ENCODE results near the gene ASAP2. TPM values are rescaled to one million over a fixed set of nuclear protein-coding genes. Genes with fewer than 3 reads are reported as not detected.

The ASAP2 gene
- total RNA-seq, 1 experiment from 2014 or later = 12.6 TPM

DNA sequence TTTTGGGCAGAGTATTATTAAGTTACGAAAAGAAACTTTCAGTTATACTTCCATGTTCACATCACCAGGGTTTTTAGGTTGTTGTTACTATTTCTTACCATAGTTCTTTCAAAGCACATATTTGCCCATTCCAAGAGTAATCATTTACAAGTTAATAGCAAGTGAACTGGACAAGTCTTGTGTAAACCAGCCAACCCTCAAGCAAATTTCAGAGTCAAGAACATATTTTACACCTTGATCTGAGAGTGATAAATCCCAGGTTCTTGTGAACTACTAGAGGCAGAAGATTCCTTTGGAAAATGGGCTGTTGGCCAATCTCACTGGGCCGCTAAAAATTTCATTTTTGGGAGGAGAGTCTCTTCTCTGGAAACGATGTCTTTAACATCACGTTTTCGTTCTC, 2.7 kb upstream of the ASAP2 start:
- Histone ChIP-seq H3T11ph (ENCODE audit: low read length) (no peak overlapping the region), H3K23ac (ENCODE audit: insufficient read length, low read depth, low read length) (no peak overlapping the region), H3K18ac (ENCODE audit: insufficient read length, low read depth, low read length) (no peak overlapping the region), H2BK5ac (ENCODE audit: insufficient read length, low read length) (no peak overlapping the region), H3K9me3 (ENCODE audit: control insufficient read depth, low read depth, low read length) (no peaks in the 10 kb centered on the region), H3K27ac (ENCODE audit: insufficient read length, low read depth, low read length) (no peak overlapping the region), H3K23me2 (ENCODE audit: insufficient read length, low read depth, low read length, poor library complexity, severe bottlenecking) (peaks cover 9% of the 10 kb centered on the region), H3K79me1 (ENCODE audit: insufficient read depth, low read depth, low read length, poor library complexity, severe bottlenecking) (no peaks in the 10 kb centered on the region), H4K8ac (replicated peaks; ENCODE audit: insufficient read length, low read depth, low read length) (no peak overlapping the region), H4K91ac (ENCODE audit: insufficient read length, low read depth, low read length) (no peak overlapping the region), H3K79me2 (ENCODE audit: insufficient read depth, low read length) (no peaks in the 10 kb centered on the region), H3K9ac (ENCODE audit: extremely low read depth, insufficient read length, low read length) (no peak overlapping the region), H3K56ac (ENCODE audit: insufficient read length, low read depth, low read length) (no peak overlapping the region), H3K4ac (ENCODE audit: low read depth, low read length) (no peak overlapping the region), H2BK15ac (ENCODE audit: low read depth, low read length) (no peak overlapping the region), H3K14ac (ENCODE audit: insufficient read depth, low read length) (no peak overlapping the region), H4K20me1 (ENCODE audit: control insufficient read depth, insufficient read depth, insufficient read length) (no peaks in the 10 kb centered on the region), H2BK12ac (ENCODE audit: insufficient read length, low read depth, low read length) (no peak overlapping the region), H2BK20ac (ENCODE audit: low read depth, low read length, poor library complexity, severe bottlenecking) (no peak overlapping the region), H2AK5ac (ENCODE audit: insufficient read length, low read length) (no peak overlapping the region), H3K27me3 (ENCODE audit: insufficient read depth, low read length) (no peaks in the 10 kb centered on the region; the same call in 1 of the 2 replicates), H3K4me1 (ENCODE audit: insufficient read depth, low read length) (no peaks in the 10 kb centered on the region), H3K4me2 (ENCODE audit: insufficient read depth, insufficient read length, low read length) (no peak overlapping the region), H4K5ac (ENCODE audit: insufficient read length, low read depth, low read length) (no peak overlapping the region), H2BK120ac (ENCODE audit: low read depth, low read length, poor library complexity, severe bottlenecking) (no peak overlapping the region), H2AFZ (ENCODE audit: low read length) (no peak overlapping the region)
- no peak for DNase-seq
- H3K27me3 Mint-ChIP-seq (ENCODE audit: low read depth) = peaks cover 34% of the 10 kb centered on the region
- H3K27ac Mint-ChIP-seq = no peak overlapping the region
- H3K4me1 Mint-ChIP-seq = peaks cover 20 to 25% of the 10 kb centered on the region in 2 experiments
- H3K36me3 Mint-ChIP-seq (ENCODE audit: insufficient read depth in 1 of 3, low read depth in 3 of 3) = peaks cover 0 to 2% (median 0%) of the 10 kb centered on the region in 3 experiments; a peak in 1 of 7 replicates
- no peak overlapping the region for H3K4me3 Mint-ChIP-seq
- H3K9me3 Mint-ChIP-seq = no peaks in the 10 kb centered on the region
- no peak for TF ChIP-seq CTCF (conservative IDR thresholded peaks at IDR 0.05)
- WGBS (ENCODE audit: extremely low coverage, insufficient read length, low lambda C conversion rate) = no CpG with 5 or more reads among the region's 5 CpGs

Data from H9 (cell line).